ENCODE data around the gene RNGTT.

RNGTT gene

DNA sequence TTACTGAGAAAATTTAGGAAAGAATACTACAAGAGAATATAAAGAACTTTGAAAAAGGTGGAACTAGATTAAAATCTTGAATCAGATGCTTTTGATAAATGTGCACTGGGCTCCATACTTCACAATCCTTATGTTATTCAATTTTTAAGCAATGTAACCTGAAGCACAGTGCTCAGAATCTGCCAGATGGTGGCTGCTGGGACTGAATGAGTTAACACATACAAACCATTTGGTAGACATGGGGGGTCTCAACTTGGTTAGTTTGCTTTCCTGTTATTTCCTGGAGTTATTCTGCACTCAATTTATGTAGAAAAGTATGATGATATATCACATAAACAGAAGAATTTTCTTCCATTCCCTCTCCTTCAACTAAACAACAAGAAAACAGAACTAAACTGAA is 326.5 kb downstream of the RNGTT start:
- Histone ChIP-seq H3K9me3 (ENCODE audit: severe bottlenecking) (no peaks in the 10 kb centered on the region), H3K4me3 (ENCODE audit: low read depth, low read length) (no peak overlapping the region), H3K36me3 (no peaks in the 10 kb centered on the region), H3K27me3 (ENCODE audit: insufficient read depth, low read depth, severe bottlenecking) (no peaks in the 10 kb centered on the region), H3K27ac (no peak overlapping the region)
- TF ChIP-seq, protein P1, sequence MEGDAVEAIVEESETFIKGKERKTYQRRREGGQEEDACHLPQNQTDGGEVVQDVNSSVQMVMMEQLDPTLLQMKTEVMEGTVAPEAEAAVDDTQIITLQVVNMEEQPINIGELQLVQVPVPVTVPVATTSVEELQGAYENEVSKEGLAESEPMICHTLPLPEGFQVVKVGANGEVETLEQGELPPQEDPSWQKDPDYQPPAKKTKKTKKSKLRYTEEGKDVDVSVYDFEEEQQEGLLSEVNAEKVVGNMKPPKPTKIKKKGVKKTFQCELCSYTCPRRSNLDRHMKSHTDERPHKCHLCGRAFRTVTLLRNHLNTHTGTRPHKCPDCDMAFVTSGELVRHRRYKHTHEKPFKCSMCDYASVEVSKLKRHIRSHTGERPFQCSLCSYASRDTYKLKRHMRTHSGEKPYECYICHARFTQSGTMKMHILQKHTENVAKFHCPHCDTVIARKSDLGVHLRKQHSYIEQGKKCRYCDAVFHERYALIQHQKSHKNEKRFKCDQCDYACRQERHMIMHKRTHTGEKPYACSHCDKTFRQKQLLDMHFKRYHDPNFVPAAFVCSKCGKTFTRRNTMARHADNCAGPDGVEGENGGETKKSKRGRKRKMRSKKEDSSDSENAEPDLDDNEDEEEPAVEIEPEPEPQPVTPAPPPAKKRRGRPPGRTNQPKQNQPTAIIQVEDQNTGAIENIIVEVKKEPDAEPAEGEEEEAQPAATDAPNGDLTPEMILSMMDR (IDR thresholded peaks at IDR 0.05; ENCODE audit: low read depth, low read length) = no peak
- no peak for DNase-seq

- Histone ChIP-seq H3K4me3 (ENCODE audit: low read depth, low read length) (no peak overlapping the region), H3K36me3 (no peaks in the 10 kb centered on the region), H3K9me3 (ENCODE audit: severe bottlenecking) (no peaks in the 10 kb centered on the region), H3K27ac (no peak overlapping the region), H3K27me3 (ENCODE audit: insufficient read depth, low read depth, severe bottlenecking) (no peaks in the 10 kb centered on the region)
- no peak for DNase-seq
- TF ChIP-seq, protein P1 (IDR thresholded peaks at IDR 0.05; ENCODE audit: low read depth, low read length) = no peak
Measured at GRCh38 chr6:88633782-88634181, 329.6 kb downstream of the RNGTT start.

DNA sequence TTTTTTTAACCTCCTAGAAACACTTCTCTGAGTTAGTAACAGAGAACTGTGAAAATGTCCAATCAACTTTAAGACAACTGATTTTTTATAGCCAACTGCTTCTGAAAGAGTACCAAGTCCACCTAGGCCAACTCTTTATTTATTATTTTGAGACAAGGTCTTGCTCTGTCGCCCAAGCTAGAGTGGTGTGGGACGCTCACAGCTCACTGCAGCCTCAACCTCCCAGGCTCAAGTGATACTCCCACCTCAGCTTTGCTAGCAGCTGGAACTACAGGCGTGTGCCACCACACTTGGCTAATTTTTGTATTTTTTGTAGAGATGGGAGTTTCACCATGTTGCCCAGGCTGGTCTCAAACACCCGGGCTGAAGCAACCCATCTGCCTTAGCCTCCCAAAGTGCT is 331.6 kb downstream of the RNGTT start:
- no peak for DNase-seq
- no peaks in the 10 kb centered on the region for H3K36me3 ChIP-seq
- no peaks in the 10 kb centered on the region for H3K27me3 ChIP-seq (ENCODE audit: insufficient read depth, low read depth, severe bottlenecking)
- no peak overlapping the region for H3K27ac ChIP-seq
- H3K9me3 ChIP-seq (ENCODE audit: severe bottlenecking) = no peaks in the 10 kb centered on the region
- no peak overlapping the region for H3K4me3 ChIP-seq (ENCODE audit: low read depth, low read length)
- TF ChIP-seq, protein P1 (IDR thresholded peaks at IDR 0.05; ENCODE audit: low read depth, low read length) = no peak

DNA sequence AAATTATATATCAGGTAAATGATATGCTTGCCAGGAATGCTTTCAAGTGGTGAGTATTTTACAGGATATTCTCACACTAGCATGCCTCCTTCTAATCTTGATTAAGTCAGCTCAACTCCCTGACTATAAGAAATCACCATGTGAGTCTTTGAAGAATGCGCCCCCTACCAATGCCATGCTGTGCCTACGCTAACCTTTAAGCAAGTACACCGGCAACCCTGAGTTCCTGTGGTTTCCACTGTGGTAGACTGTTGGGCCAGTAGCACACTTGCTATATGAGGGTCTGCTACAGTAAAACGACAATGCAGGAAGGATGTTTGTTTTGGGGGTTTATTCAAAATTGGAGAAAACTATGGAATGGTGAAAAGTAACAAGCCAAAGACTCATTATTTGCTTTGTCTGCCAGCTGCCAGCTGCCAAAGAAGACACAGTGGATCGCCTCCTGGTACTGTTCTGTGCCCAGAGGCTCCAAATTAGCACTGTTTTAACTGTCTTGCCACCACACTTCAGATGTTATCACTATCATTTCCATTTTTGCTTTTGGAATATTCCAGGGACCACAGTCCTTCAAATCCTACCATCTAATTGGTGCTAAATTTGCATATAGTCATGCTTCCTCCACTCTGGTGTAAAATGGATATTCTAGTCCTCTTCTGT is 333.5 kb downstream of the RNGTT start:
- TF ChIP-seq, protein P1 (IDR thresholded peaks at IDR 0.05; ENCODE audit: low read depth, low read length) = peak; percentile 62
- Histone ChIP-seq H3K9me3 (ENCODE audit: severe bottlenecking) (no peaks in the 10 kb centered on the region), H3K4me3 (ENCODE audit: low read depth, low read length) (no peak overlapping the region), H3K27me3 (ENCODE audit: insufficient read depth, low read depth, severe bottlenecking) (no peaks in the 10 kb centered on the region), H3K27ac (no peak overlapping the region), H3K36me3 (no peaks in the 10 kb centered on the region)
- peak; percentile 69 for DNase-seq

DNA sequence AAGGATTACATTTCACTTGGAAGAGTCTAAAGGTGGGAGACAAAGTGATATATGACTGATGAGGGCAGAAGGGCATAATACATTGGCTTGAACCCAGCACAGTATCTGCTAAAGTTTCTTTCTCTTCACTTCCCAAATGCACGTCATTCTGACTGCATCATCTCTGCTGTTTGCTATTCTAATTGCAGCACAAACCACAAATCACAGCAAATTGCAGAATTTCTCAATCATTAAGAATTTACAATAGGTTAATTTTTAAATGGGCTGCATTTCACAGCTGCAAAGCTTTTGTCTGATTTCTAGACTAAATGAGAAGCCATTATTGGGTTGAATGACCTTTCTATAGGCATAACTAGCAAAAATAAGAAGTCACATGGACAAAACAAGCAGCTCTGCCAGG is 337.0 kb downstream of the RNGTT start:
- Histone ChIP-seq H3K27me3 (ENCODE audit: insufficient read depth, low read depth, severe bottlenecking) (no peaks in the 10 kb centered on the region), H3K36me3 (no peaks in the 10 kb centered on the region), H3K27ac (no peak overlapping the region), H3K4me3 (ENCODE audit: low read depth, low read length) (no peak overlapping the region), H3K9me3 (ENCODE audit: severe bottlenecking) (no peaks in the 10 kb centered on the region)
- TF ChIP-seq, protein P1 (IDR thresholded peaks at IDR 0.05; ENCODE audit: low read depth, low read length) = no peak
- no peak for DNase-seq

GRCh38 chr6:88623531-88623930 is 339.9 kb downstream of the RNGTT start:
- no peaks in the 10 kb centered on the region for H3K9me3 ChIP-seq (ENCODE audit: severe bottlenecking)
- TF ChIP-seq, protein P1 (IDR thresholded peaks at IDR 0.05; ENCODE audit: low read depth, low read length) = no peak
- no peaks in the 10 kb centered on the region for H3K36me3 ChIP-seq
- no peak overlapping the region for H3K27ac ChIP-seq
- H3K4me3 ChIP-seq (ENCODE audit: low read depth, low read length) = no peak overlapping the region
- DNase-seq = no peak
- no peaks in the 10 kb centered on the region for H3K27me3 ChIP-seq (ENCODE audit: insufficient read depth, low read depth, severe bottlenecking)

Data from WERI-Rb-1 (cell line).